Measurements from ENCODE around the gene CNTD1. TPM values are rescaled to one million over a fixed set of nuclear protein-coding genes. Genes with fewer than 3 reads are reported as not detected.

CNTD1 gene
- total RNA-seq, 1 experiment from 2014 or later: 0.17 TPM

- peak within 1 kb of the TSS; percentile 69 for H3K4me3 ChIP-seq (ENCODE audit: insufficient read depth, low read depth, low read length)
- DNase-seq: peak; percentile 88
- H3K27me3 ChIP-seq (ENCODE audit: control insufficient read depth, insufficient read depth, low read length): no peaks in the 10 kb centered on the region
- peaks cover 14% of the 10 kb centered on the region for H3K36me3 ChIP-seq (replicated peaks; ENCODE audit: control insufficient read depth, insufficient read depth, low read length)
These were observed 25.2 kb upstream of the CNTD1 start, which contains the start of gene VPS25 for GRCh38 chr17:42773290-42774035. Gene VPS25 (plus strand): TSS chr17:42773449. CDS start chr17:42773476, 27 bp downstream.

DNA sequence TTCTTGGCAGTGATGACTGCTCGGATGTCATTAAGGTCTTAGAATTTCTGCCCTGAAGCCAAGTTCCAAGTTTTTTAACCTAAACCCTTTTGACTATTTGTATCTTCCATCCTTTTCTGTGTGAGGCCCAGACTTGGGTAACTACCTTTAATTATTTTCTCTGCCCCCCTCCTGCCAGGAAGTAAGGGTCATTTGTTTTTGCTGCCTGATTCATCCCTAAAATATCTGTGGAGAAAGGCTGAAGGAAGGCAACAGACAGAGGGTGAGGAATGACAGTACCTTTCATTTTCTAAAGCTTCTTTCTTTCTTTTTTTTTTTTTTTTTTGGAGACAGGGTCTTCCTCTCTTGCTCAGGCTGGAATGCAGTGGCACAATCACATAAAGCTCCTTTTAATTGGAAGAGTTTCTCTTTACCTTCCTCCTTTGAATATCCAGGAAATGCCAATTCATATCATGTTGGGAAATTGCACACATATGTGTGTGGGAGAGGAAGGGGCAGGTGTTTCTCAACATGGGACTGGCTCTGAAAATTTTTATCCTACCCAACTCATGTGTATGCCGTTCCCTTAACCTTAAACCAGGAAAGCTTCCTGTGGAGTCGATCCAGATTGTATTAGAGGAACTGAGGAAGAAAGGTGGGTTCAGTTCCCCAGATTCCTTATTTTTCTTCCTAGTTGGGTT is 24.5 kb upstream of the CNTD1 start:
- Histone ChIP-seq H3K4me3 (ENCODE audit: insufficient read depth, low read depth, low read length) (peak overlapping the region; percentile 69), H3K36me3 (replicated peaks; ENCODE audit: control insufficient read depth, insufficient read depth, low read length) (peaks cover 16% of the 10 kb centered on the region), H3K27me3 (ENCODE audit: control insufficient read depth, insufficient read depth, low read length) (no peaks in the 10 kb centered on the region)
- DNase-seq: no peak

GRCh38 chr17:42775534-42776098 is 23.0 kb upstream of the CNTD1 start:
- Histone ChIP-seq H3K36me3 (replicated peaks; ENCODE audit: control insufficient read depth, insufficient read depth, low read length) (peaks cover 16% of the 10 kb centered on the region), H3K4me3 (ENCODE audit: insufficient read depth, low read depth, low read length) (no peak overlapping the region), H3K27me3 (ENCODE audit: control insufficient read depth, insufficient read depth, low read length) (no peaks in the 10 kb centered on the region)
- no peak for DNase-seq

- DNase-seq: no peak
- peaks cover 16% of the 10 kb centered on the region for H3K36me3 ChIP-seq (replicated peaks; ENCODE audit: control insufficient read depth, insufficient read depth, low read length)
- peaks cover 22% of the 10 kb centered on the region for H3K27me3 ChIP-seq (ENCODE audit: control insufficient read depth, insufficient read depth, low read length)
- H3K4me3 ChIP-seq (ENCODE audit: insufficient read depth, low read depth, low read length): no peak overlapping the region
These were observed 20.1 kb upstream of the CNTD1 start for GRCh38 chr17:42778570-42778969.

DNA sequence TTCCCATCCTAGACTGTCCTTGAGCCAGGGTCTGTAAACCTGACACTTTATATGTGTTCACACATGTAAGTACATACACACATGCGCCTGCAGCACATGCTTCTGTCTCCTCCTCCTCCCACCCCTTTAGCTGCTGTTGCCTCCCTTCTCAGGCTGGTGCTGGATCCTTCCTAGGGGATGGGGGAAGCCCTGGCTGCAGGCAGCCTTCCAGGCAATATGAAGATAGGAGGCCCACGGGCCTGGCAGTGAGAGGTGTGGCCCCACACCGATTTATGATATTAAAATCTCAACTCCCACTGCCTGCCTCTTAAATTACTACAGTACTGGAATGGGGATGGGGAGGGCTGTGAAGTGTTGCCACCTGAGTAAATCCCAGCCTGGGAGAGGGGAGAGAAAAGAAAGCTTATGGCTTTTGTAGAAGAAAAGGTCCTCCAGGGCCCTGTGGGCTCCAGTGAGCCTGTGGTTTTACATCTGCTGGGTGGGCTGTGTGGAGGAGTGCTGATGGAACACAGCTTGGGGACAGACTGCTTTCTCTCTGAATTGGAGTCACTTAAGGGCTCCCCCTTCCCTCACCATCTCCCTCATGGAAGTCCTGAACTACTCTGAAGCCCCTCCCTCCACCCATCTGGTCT is 19.2 kb upstream of the CNTD1 start:
- DNase-seq: no peak
- Histone ChIP-seq H3K36me3 (replicated peaks; ENCODE audit: control insufficient read depth, insufficient read depth, low read length) (peaks cover 16% of the 10 kb centered on the region), H3K27me3 (ENCODE audit: control insufficient read depth, insufficient read depth, low read length) (peaks cover 22% of the 10 kb centered on the region), H3K4me3 (ENCODE audit: insufficient read depth, low read depth, low read length) (no peak overlapping the region; the same call in 1 of the 2 replicates)

DNA sequence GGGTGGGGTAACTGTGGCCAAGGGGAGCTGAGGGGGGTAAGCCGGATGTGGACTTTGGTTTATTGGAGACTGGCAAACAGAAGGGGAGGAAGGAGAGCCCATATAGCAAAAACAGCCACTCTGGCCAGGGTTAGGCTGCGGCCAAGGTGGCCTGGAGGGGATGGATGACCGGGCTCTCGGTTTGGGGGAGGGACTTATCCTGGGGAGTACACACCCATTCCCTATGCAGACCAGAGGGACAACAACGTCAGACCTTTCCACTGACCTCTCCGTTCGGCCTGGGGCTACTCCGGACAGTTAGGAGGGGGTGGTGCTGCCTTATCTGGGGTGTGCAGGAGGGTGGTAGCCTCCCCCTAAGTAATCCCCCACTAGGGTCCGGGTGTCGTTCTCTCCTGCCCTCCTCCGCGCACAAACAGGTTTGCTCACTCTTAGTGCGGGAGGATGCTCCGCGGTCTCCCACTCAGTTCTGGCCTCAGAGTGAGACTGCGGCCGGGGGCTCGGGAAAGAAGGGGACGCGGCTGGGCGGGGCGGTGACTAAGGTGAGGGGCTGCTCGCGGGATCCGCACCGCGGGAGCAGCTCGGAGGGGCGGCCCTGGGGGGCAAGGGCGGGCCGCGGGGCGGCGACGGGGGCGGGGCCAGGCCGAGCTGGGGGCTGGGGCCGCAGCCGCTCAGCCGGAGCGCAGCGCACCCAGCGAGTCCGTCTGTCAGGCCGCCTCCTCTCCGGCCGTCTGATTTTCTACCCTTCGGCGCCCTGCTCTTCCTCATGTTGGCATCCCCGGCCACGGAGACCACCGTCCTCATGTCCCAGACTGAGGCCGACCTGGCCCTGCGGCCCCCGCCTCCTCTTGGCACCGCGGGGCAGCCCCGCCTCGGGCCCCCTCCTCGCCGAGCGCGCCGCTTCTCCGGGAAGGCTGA is 18.5 kb upstream of the CNTD1 start, which contains the start of gene WNK4:
TSS of gene WNK4 (plus strand) at position 675 of the 915 bp plus-strand sequence. CDS start at position 764, 89 bp downstream.
- peaks cover 22% of the 10 kb centered on the region for H3K27me3 ChIP-seq (ENCODE audit: control insufficient read depth, insufficient read depth, low read length)
- H3K4me3 ChIP-seq (ENCODE audit: insufficient read depth, low read depth, low read length): peak within 1 kb of the TSS; percentile 61
- DNase-seq: peak; percentile 95
- peaks cover 16% of the 10 kb centered on the region for H3K36me3 ChIP-seq (replicated peaks; ENCODE audit: control insufficient read depth, insufficient read depth, low read length)

- H3K4me3 ChIP-seq (ENCODE audit: insufficient read depth, low read depth, low read length): peak overlapping the region; percentile 61
- DNase-seq: no peak
- peaks cover 9% of the 10 kb centered on the region for H3K36me3 ChIP-seq (replicated peaks; ENCODE audit: control insufficient read depth, insufficient read depth, low read length)
- H3K27me3 ChIP-seq (ENCODE audit: control insufficient read depth, insufficient read depth, low read length): peaks cover 22% of the 10 kb centered on the region
These were observed 17.6 kb upstream of the CNTD1 start for GRCh38 chr17:42780851-42781638.

DNA sequence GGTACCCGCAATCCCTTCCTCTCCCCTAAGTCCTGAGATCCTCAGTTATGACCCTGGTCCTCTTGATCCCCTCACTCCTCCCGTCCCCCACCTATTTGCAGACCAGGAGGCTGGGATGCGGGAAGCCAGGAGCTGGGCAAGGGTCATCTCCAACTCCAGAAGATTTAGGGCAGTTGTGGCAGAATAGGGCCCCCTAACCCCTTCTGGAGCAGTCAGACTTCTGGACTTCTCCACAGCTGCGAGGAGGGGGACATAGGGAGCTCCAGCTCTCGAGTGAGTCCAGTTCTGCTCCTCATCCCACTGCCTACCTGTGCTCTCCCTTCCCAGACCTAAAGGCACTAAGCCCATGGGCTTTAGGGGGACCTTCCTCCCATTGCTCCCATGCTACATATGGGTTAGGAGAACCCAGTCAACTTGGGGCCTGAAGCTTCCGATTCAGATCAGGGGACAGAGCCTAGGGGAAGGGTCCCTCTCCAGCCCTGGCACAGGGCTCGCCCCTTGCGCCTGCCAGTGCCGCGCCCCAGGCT is 17.0 kb upstream of the CNTD1 start:
- no peak overlapping the region for H3K4me3 ChIP-seq (ENCODE audit: insufficient read depth, low read depth, low read length)
- DNase-seq: no peak

DNA sequence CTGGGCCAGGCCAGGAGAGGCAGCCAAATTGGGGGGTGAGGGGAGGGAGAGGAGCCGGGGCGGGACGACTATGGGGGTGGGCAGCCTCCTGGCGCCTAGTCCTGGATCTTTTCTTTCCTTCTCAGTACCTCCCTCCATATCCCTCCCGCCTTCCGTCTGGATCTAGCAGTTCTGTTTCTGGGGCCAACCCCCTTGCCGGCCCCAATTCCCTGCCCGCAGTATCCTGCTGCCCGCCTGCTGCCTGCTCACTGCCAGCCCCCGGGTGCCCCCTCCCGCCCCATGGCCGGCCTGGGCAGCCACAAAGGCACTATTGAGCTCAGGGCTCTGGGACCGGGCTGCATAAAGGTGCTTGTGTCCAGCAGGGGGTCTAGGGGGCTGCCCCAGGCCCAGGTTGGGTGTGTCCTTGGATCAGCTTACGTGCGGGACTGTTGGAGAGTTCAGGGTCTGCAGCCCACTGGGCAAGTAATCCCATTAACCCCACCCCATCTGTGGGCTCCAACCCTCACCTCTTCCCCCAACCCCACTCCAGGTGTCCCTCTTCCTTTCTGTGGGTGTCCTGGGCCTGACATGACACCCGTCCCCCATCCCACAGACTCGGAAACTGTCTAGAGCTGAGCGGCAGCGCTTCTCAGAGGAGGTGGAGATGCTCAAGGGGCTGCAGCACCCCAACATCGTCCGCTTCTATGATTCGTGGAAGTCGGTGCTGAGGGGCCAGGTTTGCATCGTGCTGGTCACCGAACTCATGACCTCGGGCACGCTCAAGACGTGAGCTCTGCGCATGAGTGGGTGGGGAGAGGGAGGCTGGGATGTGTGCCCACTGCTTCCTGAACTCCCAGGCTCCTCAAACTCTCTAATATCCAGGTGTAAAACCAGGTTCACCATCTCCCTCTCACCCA is 16.2 kb upstream of the CNTD1 start:
- Histone ChIP-seq H3K36me3 (replicated peaks; ENCODE audit: control insufficient read depth, insufficient read depth, low read length) (peaks cover 7% of the 10 kb centered on the region), H3K4me3 (ENCODE audit: insufficient read depth, low read depth, low read length) (no peak overlapping the region), H3K27me3 (ENCODE audit: control insufficient read depth, insufficient read depth, low read length) (peaks cover 22% of the 10 kb centered on the region)
- DNase-seq: peak; percentile 63

More for the DNA sequence above, 17.0 kb upstream of the CNTD1 start:
- peaks cover 22% of the 10 kb centered on the region for H3K27me3 ChIP-seq (ENCODE audit: control insufficient read depth, insufficient read depth, low read length)
- peaks cover 8% of the 10 kb centered on the region for H3K36me3 ChIP-seq (replicated peaks; ENCODE audit: control insufficient read depth, insufficient read depth, low read length)

- Histone ChIP-seq H3K4me3 (ENCODE audit: insufficient read depth, low read depth, low read length) (no peak overlapping the region), H3K27me3 (ENCODE audit: control insufficient read depth, insufficient read depth, low read length) (peaks cover 22% of the 10 kb centered on the region), H3K36me3 (replicated peaks; ENCODE audit: control insufficient read depth, insufficient read depth, low read length) (peaks cover 4% of the 10 kb centered on the region)
- DNase-seq: no peak
These were observed 15.4 kb upstream of the CNTD1 start for GRCh38 chr17:42783062-42783790.

DNA sequence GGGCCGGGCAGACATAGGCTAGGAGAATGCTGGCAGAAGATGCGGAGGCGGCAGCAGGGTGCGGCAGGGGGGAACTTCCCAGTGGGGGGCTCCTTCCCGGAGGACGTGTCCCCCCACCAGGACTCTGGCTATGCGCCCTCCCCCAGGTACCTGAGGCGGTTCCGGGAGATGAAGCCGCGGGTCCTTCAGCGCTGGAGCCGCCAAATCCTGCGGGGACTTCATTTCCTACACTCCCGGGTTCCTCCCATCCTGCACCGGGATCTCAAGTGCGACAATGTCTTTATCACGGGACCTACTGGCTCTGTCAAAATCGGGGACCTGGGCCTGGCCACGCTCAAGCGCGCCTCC is 14.9 kb upstream of the CNTD1 start:
- Histone ChIP-seq H3K27me3 (ENCODE audit: control insufficient read depth, insufficient read depth, low read length) (peaks cover 22% of the 10 kb centered on the region), H3K4me3 (ENCODE audit: insufficient read depth, low read depth, low read length) (no peak overlapping the region), H3K36me3 (replicated peaks; ENCODE audit: control insufficient read depth, insufficient read depth, low read length) (no peaks in the 10 kb centered on the region; the same call in 1 of the 2 replicates)
- peak; percentile 54 for DNase-seq

- Histone ChIP-seq H3K36me3 (replicated peaks; ENCODE audit: control insufficient read depth, insufficient read depth, low read length) (no peaks in the 10 kb centered on the region), H3K27me3 (ENCODE audit: control insufficient read depth, insufficient read depth, low read length) (peaks cover 22% of the 10 kb centered on the region), H3K4me3 (ENCODE audit: insufficient read depth, low read depth, low read length) (no peak overlapping the region)
- DNase-seq: no peak
These were observed 14.3 kb upstream of the CNTD1 start for GRCh38 chr17:42784409-42784808.

All from H7 (cell line).